Neural progenitor cell (in vitro differentiated cells): ENCODE data around the gene SART1.
"Not testable (repeated sequence)": the region's sequence is repeated elsewhere in the genome, so short reads cannot be mapped to it uniquely, and the experiment has no call there.

Source experiments
- CTCF ChIP-seq: fragments of 200-600 bp; sonication (generic); IDR thresholded peaks from 2 replicates; pipeline ENCODE4 v1.5.1; 2017; ENCODE audit warnings: antibody characterized with exemption, mild to moderate bottlenecking
- EZH2 ChIP-seq: fragments of 200-600 bp; sonication (generic); IDR thresholded peaks from 2 replicates; pipeline ENCODE4 v1.6.1; 2017; ENCODE audit warnings: antibody characterized with exemption, mild to moderate bottlenecking, moderate library complexity
- EZH2phosphoT487 ChIP-seq: fragments of 200-600 bp; sonication (generic); IDR thresholded peaks from 2 replicates; pipeline ENCODE4 v1.6.1; 2017; ENCODE audit warnings: antibody characterized with exemption

- TF ChIP-seq CTCF, EZH2phosphoT487, EZH2: not testable (repeated sequence)
These were observed 10.8 kb upstream of the SART1 start for GRCh38 chr11:65950711-65951110.
